Measurements from ENCODE around the gene PPP3R2.
A peak's percentile ranks its signal among the peaks of the same experiment; 100 is the strongest.
"Not testable (repeated sequence)": the region's sequence is repeated elsewhere in the genome, so short reads cannot be mapped to it uniquely, and the experiment has no call there.

PPP3R2 gene, protein sequence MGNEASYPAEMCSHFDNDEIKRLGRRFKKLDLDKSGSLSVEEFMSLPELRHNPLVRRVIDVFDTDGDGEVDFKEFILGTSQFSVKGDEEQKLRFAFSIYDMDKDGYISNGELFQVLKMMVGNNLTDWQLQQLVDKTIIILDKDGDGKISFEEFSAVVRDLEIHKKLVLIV

DNA sequence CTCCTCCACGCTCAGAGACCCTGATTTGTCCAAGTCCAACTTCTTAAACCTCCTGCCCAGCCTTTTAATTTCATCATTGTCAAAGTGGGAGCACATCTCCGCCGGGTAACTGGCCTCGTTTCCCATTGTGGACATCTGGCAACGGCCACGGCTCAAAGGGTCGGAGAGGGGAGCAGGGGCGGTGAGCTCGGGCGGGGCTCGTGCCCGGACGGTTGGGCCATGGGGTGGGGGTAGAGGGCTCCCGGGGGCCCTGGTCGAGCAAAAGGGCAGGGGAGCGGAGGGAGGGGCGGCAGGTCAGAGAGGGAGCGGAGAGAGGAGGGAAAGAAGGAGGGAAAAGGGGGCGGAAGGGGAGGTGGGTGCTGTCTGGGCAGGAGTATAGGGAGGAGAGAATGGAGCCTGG, at the start of gene PPP3R2:
PPP3R2 (minus strand) TSS at position 174 of the 400 bp plus-strand sequence; CDS start at position 126, 48 bp downstream.
- no peak for DNase-seq (ENCODE audit: low spot score)

DNA sequence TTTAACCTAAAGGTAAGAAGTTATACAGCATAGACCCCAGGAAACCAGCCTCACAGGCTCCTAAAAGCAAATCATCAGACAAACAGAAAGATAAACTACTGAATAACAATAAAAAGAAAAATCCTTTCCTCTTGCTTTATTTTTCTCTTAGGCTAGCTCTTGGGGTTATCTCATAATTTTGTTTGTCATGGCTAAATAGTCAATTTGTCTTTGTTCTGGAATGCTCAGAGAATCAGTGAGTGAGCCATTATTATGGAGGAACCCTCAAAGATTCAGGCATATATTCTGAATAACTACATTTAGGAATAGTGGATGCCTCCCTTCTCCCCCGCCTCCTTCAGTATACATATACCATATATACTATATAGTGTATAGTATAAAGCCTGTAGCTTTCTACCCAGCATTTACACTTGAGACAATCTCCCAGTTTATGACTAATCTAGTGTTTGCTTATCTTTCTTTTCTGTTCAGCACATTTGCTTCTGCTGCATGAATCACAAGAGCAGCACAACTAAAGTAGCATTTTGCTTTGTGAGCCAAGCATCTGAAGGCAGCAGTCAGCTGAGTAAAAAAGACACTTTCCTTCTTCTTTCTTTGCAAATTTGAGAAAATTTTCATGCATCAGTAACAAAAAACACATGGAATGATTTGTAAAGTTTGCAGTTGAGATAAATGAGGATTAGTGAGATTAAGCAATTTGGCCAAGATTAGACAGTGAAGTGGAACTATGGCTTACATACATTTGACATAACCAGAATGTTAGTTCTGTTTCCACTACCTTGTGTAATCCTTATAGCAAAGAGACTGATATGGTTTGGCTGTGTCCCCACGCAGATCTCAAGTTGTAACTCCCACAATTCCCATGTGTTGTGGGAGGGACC, 45.3 kb upstream of the PPP3R2 start:
- DNase-seq (ENCODE audit: low spot score): no peak

DNA sequence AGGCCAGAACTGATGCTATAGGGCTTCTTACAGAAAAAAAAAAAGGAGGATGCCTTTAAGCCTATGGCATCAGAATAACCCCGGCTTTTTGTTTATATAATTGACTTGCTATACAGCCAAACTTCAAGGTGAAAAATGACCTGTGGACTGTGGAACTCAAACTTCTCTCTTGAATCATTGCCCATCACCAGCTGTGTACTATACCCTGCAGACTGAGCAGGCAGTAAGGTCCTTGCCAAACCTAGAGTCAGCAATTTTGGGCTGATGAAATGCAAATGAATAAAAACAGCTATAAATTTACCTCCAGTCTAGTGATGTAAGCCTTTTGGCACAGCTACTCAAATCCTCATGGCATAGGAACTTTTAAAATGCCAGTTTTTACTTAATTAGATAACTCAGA, 44.5 kb upstream of the PPP3R2 start:
- no peak for DNase-seq (ENCODE audit: low spot score)

DNA sequence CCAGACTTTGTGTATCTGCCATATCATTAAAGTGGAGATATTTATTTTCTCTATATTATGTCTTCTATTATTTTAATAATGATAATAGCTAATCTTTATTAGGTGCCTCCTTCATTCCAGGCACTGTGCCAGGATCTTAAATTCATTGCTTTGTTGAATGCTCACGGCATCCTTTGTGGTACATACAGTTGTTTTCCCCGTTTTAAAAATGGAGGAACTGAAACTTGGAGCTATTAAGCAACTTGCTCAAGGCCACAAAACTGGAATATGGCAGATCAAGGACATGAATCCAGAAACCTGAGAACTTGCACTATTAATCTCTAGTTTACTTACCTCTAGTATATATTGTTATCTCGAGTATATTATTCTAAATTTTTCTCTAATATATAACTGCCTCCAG, 41.5 kb upstream of the PPP3R2 start:
- DNase-seq (ENCODE audit: low spot score): no peak

DNA sequence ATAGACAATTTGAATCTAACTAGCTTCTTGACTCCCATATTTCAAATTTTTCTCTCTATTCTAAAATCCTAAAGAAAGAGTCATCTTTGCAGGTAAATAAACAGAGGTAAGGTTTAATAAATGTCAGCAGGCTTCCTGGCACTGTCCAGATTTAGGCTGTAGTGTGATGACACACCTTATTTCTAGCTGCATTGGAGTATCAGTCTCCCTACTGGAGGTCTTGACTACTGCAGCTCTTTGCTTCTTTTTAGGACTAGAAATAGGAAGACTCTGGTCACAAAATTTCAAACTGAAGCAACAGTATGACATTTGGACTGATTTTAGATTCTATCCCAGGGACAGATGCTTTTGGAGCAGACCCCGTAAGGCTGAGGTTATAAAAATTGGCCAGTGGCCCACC, 40.7 kb upstream of the PPP3R2 start:
- DNase-seq (ENCODE audit: low spot score): no peak

DNA sequence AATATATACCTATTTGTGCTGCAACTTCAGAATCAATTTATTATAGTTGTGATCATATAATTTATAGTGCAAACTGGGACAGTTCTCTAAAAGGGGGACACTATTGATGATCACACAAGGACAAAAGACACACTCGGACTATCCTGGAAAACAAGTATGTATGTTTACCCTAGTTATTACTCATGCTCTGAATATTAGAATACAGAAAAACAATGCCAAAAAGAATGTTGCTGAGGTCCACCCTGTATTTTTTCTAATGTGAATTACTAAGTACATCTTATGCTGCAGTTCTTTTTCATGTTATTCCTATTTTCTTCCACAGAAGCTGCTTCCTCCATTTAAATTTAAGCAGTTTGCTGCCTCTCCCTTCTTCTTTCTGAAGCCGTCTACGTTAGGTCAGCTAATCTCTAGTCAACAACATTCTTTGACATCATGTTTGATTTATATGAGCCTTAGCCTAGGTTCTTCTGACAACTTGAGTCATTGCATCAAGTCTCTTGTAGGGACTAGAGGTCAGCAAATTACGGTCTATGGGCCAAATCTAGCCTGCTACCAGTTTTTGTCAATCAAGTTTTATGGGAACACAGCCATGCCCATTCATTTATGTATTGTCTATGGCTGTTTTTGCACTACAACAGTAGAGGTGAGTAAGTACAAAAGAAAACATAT, 40.1 kb upstream of the PPP3R2 start:
- no peak for DNase-seq (ENCODE audit: low spot score)

DNA sequence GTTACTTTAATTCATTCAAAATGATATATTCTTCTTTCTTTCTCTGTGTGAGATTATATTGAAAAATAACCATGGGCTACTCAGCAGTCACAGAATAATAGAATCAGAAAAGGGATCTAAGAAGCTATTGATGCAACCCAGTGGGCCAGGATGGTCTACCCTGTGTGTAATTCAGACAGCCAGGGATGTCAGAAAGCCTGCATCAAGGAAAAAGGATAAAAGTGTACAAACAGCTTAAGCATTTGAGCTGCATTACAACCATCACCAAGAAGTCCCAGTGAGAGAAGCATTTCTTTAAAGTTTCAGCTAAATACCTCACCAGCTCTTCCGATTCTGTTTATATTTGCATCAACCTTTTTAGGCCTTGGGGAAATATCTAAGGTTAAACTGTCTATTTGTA, 37.8 kb upstream of the PPP3R2 start:
- no peak for DNase-seq (ENCODE audit: low spot score)

DNA sequence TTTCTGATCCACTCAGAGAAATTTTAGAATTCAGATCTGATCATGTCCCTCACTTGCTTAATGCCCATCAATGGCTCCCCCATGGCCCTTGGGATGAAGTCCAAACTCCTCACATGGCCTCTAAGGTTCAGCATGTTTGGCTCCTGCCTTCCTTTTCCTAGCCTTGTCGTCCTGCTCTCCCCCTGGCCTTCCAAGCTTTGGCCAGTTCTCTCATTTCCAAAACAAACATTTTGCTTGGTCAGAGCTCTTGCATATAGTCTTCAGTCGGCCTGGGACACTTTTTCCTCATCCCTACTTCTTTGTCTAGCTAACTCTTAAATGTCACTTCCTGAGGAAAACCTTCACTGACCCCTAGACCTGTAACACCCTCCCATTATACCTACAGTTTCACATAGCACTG, 37.1 kb upstream of the PPP3R2 start:
- DNase-seq (ENCODE audit: low spot score): no peak

DNA sequence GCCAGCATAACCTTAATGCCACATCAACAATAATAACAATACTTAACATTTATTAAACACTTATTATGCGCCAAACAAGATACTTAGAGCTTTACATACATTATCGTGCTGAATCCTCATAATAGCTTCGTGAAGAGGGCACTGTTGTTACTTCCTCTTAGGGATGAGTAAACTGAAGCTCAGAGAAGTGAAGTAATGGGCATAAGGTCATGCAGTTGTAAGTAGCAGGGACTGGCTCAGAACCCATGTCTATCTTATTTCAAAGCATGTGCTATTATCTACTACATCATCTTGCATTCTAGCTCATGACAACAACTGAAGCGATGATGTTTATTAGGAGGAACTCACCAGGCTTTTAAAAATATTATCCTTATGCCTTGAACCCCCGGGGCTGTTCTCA, 34.9 kb upstream of the PPP3R2 start:
- no peak for DNase-seq (ENCODE audit: low spot score)

DNA sequence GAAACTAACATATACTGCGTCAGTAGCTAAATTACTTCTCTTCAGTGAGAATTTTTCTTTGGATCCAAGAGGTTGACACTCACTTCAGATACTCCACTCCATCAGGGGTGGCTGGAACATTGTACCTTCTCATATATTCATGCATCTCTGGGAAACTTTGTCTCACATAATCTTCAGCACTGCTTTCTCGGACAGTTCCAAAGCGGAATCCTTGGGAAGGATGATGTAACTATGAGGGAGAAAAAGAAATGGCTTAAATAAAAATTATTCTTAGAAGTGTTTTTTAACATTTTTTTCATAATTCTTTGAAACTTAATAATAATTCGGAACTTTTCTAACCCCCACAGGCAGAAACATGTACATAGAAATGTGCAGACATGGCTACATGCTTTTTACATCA, 33.4 kb upstream of the PPP3R2 start:
- no peak for DNase-seq (ENCODE audit: low spot score)

DNA sequence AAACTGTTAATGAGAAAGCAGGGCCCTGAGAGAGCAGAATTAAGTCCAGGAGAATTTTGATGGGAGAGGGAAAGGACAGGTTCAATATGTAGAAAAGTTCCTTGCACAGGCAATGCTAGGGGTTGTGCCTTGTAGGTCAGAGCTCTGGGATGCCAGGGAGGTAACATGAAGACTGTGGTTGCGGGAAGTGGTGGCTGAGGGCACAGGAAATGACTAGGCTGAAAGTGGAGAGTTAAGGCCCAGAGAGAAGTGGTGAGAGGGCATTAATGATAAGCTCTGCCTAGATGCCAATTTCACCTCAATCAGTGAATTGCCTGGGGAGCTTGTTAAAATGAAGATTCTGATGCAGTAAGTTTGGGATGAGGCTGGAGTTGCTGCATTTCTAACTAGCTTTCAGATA, 31.5 kb upstream of the PPP3R2 start:
- DNase-seq (ENCODE audit: low spot score): no peak

DNA sequence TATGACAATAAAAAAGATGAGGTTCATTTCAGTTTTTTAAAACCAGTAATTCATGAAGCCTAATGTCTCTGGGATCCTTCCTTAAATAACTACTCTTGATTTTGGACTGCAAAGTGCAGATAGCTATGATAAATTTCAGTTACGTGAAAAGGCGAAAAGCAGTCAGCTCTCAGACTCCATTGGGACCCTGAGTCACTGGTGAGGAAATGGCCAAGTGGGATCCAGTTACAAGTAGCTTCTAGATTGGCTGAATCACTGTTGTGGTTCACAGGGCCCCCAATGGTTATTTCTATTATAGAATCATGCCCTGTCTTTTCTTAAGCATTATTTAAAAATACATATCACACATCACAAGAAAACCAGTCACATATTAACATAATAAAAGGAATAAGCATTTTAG, 31.1 kb upstream of the PPP3R2 start:
- DNase-seq (ENCODE audit: low spot score): no peak

DNA sequence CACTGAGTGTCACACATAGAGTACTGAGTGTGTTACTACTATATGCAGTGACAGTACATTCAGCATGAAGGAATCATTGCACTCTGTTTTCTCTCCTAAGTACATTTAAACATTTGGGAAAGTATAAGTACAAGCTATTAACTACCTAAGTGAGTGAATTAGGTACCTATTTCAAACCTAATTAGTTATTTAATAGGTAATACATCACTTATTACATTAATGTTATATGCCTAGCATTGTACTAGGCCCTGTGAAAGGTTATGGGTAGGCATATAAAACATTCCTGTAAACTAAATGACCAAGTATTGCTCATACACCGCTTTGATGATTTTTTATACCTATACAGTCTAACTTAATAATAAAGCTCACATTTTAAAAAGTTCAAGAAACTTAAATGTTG, 25.7 kb upstream of the PPP3R2 start:
- no peak for DNase-seq (ENCODE audit: low spot score)

DNA sequence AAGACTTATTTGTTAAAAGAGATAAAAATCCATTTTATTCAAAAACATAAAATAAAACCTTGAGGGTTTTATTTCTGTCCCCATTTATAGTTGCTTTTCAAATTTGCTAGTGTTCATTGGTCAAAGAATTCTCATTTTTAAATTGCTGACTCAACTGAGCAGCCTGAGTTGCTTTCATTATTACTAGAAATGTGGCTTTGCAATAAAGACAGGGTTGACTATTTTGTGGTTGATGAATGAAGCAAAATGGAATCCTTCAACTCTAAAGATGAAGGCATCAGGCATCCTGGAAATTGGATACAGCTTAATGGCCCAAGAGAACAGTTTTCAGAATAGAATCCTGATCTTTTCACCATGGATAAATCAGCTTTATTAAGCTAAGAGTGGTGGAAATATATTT, 23.9 kb upstream of the PPP3R2 start:
- DNase-seq (ENCODE audit: low spot score): no peak

DNA sequence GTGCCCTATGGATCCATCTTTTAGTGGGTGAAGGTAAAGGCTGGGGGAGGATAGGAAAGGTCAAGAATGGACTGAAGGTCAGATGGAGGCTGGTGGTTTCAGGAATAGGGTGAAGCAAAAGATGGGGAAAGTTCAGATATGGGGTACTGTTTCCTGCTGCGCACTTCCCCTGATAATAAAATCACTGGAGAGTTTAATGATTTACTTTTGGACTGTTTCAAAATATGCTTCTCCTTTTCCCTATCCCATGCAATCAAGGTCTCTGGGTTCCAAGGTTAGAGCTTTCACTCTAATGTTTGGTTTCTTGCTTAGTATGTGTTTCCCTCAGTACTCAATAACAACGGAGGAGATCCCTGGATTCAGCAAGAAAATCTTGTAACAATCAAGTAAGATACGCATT, 10.8 kb upstream of the PPP3R2 start:
- DNase-seq (ENCODE audit: low spot score): no peak

DNA sequence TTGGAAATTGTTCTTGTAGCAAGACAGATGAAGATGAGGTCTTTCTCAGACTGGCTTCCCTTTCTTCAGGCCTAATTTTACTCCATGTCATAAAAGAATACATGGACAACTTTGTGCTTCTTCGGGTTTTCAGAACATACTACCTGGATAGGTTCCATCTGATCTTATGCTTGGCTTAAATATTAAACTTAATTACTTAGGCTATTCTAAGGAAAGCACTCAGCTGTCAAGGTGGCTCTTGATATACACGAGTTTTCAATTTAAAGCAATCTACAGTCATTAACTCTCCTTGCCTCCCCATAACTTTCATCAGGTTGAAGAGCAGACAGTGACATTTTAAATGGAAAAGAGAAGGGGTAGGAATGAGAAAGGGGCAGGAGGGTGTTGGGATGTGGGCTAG, 9.5 kb upstream of the PPP3R2 start:
- no peak for DNase-seq (ENCODE audit: low spot score)

DNA sequence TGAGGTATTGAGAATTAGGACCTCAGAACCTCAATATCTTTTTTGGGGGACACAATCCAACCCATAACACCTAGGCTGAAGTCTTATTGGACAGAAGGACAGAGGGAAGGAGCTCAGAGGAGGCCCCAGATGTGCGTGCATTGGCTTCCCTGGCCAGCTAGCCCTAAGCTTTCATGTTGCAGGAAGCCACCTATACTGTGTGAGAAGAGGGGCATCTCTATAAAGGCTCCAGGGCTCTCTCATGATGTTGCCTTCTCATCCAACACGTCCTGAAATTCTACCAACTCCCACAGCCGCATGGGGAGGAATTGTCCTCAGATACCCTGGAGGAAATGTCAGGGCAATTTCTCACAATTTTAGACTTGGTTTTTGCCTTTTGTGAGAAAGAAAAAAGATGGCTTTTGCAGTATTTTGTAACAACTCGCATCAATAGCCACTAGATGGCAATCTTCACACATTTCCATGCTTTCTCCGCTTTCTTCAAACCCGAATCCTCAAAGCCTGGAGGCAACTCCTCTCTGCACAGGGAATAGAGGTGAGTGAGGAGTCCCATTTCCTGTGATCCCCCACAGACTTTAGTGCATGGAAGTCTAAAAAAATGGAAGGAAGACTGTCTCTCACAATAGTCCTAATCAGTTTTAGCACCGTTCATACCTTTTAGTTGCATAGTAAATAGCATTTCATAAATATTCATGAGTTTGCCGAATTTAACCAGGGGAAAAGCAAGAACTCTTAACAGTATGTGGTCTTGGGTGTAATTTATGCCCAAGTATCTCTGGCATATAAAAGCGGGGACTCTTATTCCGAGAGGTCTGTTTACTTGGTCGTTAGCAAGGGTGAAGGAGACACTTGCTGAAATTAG, 7.4 kb upstream of the PPP3R2 start:
- DNase-seq (ENCODE audit: low spot score): peak; percentile 65

DNA sequence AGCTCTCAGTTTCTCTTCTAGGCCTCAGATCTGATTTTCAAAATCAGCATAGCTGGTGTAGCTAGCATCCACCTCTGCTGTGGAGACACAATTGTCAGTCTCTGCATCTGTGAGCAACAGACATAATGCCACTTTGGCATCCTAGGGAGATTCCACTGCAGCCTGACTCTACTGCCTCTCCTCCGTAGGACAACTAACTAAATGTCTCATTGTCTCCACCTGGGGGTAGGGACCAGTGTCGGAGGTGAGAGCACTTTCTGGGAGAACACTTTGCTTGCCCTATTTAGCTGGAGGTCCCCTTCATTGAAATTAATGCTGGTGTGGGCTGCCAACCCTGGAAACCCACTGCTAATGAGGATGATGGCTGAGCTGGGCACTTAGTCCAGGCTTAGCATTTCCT, 1.4 kb downstream of the PPP3R2 start:
- no peak for DNase-seq (ENCODE audit: low spot score)

DNA sequence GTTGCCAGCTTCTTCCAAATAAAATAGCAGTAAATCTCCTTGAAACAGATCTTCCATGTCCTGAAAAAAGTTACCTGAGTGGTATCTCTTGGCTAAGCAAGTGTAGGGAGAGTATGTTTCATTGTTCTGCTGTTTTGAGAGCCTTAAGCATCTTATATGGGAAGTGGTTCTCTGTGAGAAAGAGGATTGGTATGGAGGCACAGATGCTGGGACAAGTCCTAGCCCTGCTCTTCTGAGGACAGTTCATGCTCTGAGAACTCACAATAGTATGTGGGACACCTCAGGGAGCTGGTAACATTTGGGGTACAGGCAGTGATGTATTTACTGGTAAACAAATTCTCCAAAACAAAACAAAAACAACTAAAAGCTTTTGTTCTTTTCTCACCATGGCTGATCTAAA, 2.0 kb downstream of the PPP3R2 start:
- DNase-seq (ENCODE audit: low spot score): no peak

DNA sequence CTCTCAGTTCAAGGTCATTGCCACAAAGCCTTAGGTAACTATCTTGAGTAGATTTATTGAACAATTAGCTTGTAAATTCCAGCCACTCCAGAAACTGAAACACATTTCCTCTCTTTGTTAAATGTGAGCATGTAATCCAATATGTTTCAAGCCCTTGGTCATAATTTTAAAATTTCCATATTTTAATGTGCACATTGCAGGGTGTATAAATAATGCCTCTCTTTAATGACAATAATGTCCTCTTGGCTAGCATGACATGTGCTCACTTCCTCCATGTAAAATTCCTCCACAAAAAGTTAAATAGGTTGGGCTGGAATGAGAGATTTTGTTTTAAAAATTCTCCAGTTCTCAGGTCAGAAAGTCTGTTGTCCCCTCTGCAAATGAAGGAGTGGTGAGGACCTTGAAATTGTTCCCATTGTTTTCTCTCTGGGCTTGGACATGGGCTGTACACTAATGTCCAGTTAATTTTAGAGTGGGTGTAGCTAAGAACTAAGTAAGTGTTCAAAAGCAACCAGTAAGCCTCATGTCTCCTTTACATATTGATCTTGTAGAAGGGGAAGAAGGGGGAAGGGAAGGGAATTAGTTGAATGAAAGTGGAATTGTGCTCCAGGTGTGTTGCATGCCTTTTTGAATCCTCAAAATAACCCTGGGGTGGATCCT, 2.9 kb downstream of the PPP3R2 start:
- DNase-seq (ENCODE audit: low spot score): no peak

DNA sequence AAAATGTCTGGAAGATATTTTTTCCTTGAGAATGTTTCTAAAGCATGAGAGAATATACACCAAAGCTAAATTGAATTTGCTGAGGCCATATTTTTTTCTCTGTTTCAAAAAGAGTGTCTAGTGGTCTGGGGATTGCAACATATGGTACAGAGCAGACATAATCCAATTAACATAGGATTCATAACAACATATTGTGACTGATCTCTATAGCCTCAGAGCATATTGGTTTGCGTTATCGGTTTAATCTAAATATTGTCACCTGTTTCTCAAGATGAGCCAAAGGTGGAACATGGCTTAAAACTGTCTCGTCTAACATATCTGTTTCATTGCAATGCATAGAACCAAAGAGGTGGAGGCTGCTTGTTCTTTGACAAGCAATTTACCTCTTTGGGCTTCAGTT, 3.9 kb downstream of the PPP3R2 start:
- DNase-seq (ENCODE audit: low spot score): no peak

DNA sequence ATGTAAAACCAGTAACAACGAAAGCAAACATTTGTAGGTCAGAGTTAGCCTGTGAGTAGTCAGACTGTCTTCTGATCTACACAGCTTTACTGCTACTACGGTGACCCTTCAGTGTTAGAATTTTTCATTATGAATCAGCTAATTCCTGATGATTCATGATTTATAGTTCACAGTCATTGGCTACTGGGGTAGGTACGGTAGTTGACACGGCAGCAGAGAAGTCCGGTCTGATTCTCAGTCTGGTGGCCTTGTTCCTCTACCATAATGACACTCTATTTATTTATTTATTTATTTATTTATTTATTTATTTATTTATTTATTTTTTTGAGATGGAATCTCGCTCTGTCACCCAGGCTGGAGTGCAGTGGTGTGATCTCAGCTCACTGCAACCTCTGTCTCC, 4.7 kb downstream of the PPP3R2 start:
- not testable (repeated sequence) for DNase-seq (ENCODE audit: low spot score)
